SK-N-SH (cell line): ENCODE results near the gene ADAMTSL5.

Experiments
- EZH2phosphoT487 ChIP-seq: fragments of 200-600 bp; sonication (generic); IDR thresholded peaks from 2 replicates; pipeline ENCODE4 v1.6.1; 2017; ENCODE audit warnings: low read depth, mixed run types, mild to moderate bottlenecking, antibody characterized with exemption, moderate library complexity, borderline replicate concordance
- JUND ChIP-seq: IDR thresholded peaks from 2 replicates; pipeline ENCODE4 v1.4.0; 2012
- NFIC ChIP-seq: IDR thresholded peaks from 2 replicates; pipeline ENCODE4 v1.4.0; 2012; ENCODE audit warnings: borderline replicate concordance
- POLR2AphosphoS5 ChIP-seq: IDR thresholded peaks from 2 replicates; pipeline ENCODE4 v1.6.1; 2012; ENCODE audit warnings: low read depth, low read length
- SMC3 ChIP-seq: IDR thresholded peaks from 2 replicates; pipeline ENCODE4 v1.6.1; 2012; ENCODE audit warnings: low read depth, low read length, improper control_type of control experiment
- YY1 ChIP-seq: IDR thresholded peaks from 2 replicates; pipeline ENCODE4 v1.4.0; 2012; ENCODE audit warnings: low read depth, mild to moderate bottlenecking
- TF ChIP-seq, protein P1 (sequence below): fragments of 200-600 bp; sonication (generic); IDR thresholded peaks from 2 replicates; pipeline ENCODE4 v1.6.1; 2017; ENCODE audit warnings: antibody characterized with exemption, mild to moderate bottlenecking, moderate library complexity
- TF ChIP-seq, protein P2 (sequence below): fragments of 150-350 bp; IDR thresholded peaks from 2 replicates; pipeline ENCODE4 v1.6.1; 2016; ENCODE audit warnings: mild to moderate bottlenecking, low read depth, low read length
- TF ChIP-seq, protein P3 (sequence below): IDR thresholded peaks from 2 replicates; pipeline ENCODE4 v1.4.0; 2012; ENCODE audit warnings: low read depth, borderline replicate concordance
- TF ChIP-seq, protein P4 (sequence below): IDR thresholded peaks from 2 replicates; pipeline ENCODE4; 2012

DNA sequence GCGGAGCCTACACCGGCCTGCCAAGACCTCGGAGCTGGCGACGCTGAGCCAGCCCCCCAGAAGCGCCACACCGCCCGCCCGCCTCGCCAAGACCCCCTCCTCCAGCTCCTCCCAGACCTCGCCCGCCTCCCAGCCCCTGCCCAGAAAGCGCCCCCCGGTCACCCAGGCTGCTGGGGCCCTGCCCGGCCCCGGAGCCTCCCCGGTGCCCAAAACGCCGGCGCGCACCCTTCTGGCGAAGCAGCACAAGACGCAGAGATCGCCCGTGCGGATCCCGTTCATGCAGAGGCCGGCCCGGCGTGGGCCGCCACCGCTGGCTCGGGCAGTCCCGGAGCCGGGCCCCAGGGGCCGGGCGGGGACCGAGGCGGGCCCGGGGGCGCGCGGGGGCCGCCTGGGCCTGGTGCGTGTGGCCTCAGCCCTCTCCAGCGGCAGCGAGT lies 44.0 kb downstream of the ADAMTSL5 start:
- TF ChIP-seq NFIC (no peak), POLR2AphosphoS5 (no peak), EZH2phosphoT487 (no peak), YY1 (no peak), JUND (no peak), SMC3 (no peak)
- TF ChIP-seq, protein P1, sequence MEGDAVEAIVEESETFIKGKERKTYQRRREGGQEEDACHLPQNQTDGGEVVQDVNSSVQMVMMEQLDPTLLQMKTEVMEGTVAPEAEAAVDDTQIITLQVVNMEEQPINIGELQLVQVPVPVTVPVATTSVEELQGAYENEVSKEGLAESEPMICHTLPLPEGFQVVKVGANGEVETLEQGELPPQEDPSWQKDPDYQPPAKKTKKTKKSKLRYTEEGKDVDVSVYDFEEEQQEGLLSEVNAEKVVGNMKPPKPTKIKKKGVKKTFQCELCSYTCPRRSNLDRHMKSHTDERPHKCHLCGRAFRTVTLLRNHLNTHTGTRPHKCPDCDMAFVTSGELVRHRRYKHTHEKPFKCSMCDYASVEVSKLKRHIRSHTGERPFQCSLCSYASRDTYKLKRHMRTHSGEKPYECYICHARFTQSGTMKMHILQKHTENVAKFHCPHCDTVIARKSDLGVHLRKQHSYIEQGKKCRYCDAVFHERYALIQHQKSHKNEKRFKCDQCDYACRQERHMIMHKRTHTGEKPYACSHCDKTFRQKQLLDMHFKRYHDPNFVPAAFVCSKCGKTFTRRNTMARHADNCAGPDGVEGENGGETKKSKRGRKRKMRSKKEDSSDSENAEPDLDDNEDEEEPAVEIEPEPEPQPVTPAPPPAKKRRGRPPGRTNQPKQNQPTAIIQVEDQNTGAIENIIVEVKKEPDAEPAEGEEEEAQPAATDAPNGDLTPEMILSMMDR: no peak
- TF ChIP-seq, protein P2, sequence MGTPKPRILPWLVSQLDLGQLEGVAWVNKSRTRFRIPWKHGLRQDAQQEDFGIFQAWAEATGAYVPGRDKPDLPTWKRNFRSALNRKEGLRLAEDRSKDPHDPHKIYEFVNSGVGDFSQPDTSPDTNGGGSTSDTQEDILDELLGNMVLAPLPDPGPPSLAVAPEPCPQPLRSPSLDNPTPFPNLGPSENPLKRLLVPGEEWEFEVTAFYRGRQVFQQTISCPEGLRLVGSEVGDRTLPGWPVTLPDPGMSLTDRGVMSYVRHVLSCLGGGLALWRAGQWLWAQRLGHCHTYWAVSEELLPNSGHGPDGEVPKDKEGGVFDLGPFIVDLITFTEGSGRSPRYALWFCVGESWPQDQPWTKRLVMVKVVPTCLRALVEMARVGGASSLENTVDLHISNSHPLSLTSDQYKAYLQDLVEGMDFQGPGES: no peak
- TF ChIP-seq, protein P3, sequence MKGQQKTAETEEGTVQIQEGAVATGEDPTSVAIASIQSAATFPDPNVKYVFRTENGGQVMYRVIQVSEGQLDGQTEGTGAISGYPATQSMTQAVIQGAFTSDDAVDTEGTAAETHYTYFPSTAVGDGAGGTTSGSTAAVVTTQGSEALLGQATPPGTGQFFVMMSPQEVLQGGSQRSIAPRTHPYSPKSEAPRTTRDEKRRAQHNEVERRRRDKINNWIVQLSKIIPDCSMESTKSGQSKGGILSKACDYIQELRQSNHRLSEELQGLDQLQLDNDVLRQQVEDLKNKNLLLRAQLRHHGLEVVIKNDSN: no peak
- TF ChIP-seq, protein P4, sequence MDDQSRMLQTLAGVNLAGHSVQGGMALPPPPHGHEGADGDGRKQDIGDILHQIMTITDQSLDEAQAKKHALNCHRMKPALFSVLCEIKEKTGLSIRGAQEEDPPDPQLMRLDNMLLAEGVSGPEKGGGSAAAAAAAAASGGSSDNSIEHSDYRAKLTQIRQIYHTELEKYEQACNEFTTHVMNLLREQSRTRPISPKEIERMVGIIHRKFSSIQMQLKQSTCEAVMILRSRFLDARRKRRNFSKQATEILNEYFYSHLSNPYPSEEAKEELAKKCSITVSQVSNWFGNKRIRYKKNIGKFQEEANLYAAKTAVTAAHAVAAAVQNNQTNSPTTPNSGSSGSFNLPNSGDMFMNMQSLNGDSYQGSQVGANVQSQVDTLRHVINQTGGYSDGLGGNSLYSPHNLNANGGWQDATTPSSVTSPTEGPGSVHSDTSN: no peak
